Left lung (tissue), 10 donors: ENCODE results near the gene PRKN. TPM values are rescaled to one million over a fixed set of nuclear protein-coding genes. Genes with fewer than 3 reads are reported as not detected.
A peak's percentile ranks its signal among the peaks of the same experiment; 100 is the strongest.

Source experiments
- ATAC-seq: fragments of 200-7000 bp; cut with Tn5 transposase; one replicate; pipeline ENCODE4 v1.9.1; 2020; ENCODE audit warnings: moderate library complexity
- DNase-seq, 4 donors: peaks; one replicate each; pipeline ENCODE4 v3.0.0-alpha.2; 2013 to 2020
- H3K27ac ChIP-seq, 2 donors: fragments of 200-600 bp; sonication (generic) in 1 of 2; one replicate each; pipeline versions ENCODE4 v1.5.0 to v1.8.0; 2020 to 2021
- H3K27me3 ChIP-seq, 2 donors: fragments of 200-600 bp; sonication (generic) in 1 of 2; one replicate each; pipeline versions ENCODE4 v1.5.0 to v1.8.0; 2020 to 2021
- H3K36me3 ChIP-seq, 2 donors: fragments of 200-600 bp; sonication (generic) in 1 of 2; one replicate each; pipeline versions ENCODE4 v1.5.0 to v1.8.0; 2020 to 2021
- H3K4me1 ChIP-seq, 2 donors: fragments of 200-600 bp; one replicate each; pipeline ENCODE4 v1.8.0; 2021
- H3K4me3 ChIP-seq, 2 donors: fragments of 200-600 bp; sonication (generic) in 1 of 2; one replicate each; pipeline versions ENCODE4 v1.5.0 to v1.8.0; 2020 to 2021; ENCODE audit warnings: mild to moderate bottlenecking in 1 of 2
- H3K9me3 ChIP-seq, 2 donors: fragments of 200-600 bp; sonication (generic) in 1 of 2; one replicate each; pipeline versions ENCODE4 v1.5.0 to v1.8.0; 2020 to 2021
- CTCF ChIP-seq, 2 donors: fragments of 200-600 bp; sonication (generic) in 1 of 2; IDR thresholded peaks; one replicate each; pipeline versions ENCODE4 v1.5.0 to v1.8.0; 2021; ENCODE audit warnings: antibody characterized with exemption in 2 of 2
- intact Hi-C, 2 donors: fragments of 100-400 bp; cut with DNase I; formaldehyde crosslinking; loops; one replicate each; pipeline versions ENCODE4 v1.11.2 to v1.14.2; 2022
- polyA plus RNA-seq, 6 donors: library from polyadenylated mRNA; unstranded; fragments of 120-200 nt; gene quantifications; one replicate each; pipeline ENCODE4 v1.2.1, GENCODE V29; 2013; ENCODE audit not compliant: insufficient read length in 6 of 6
- total RNA-seq, 2 donors: library from RNA; stranded (reverse); fragmentation: NEBNext Ultra II Directional; extraction: Animal tissue kit (Norgen Biotek cat#: 25700); gene quantifications; one replicate each; pipeline ENCODE4 v1.2.1, GENCODE V29; 2021
- donor health status: DM: no; HTN: yes; CAD: no.
- donor health status: DM: no; HTN: no; CAD: no.

PRKN gene
- total and polyA plus RNA-seq, 8 donors = 1.9 to 4.3 (median 2.5) TPM

- ATAC-seq (no peak), DNase-seq (peak in 2 of 4 donors; percentile 17 to 29)
- no peak for TF ChIP-seq CTCF (IDR thresholded peaks at IDR 0.05)
- no peak overlapping the region for H3K4me3 ChIP-seq
- no peaks in the 10 kb centered on the region for H3K27me3 ChIP-seq
- H3K27ac ChIP-seq = no peak overlapping the region
- no peaks in the 10 kb centered on the region for H3K9me3 ChIP-seq
- no peaks in the 10 kb centered on the region for H3K36me3 ChIP-seq
- intact Hi-C loops = no loop called here
- no peaks in the 10 kb centered on the region for H3K4me1 ChIP-seq
Measured at GRCh38 chr6:162294029-162294428, 433.5 kb downstream of the PRKN start.

- Histone ChIP-seq H3K27me3 (no peaks in the 10 kb centered on the region), H3K27ac (no peak overlapping the region), H3K36me3 (no peaks in the 10 kb centered on the region), H3K4me1 (no peaks in the 10 kb centered on the region), H3K9me3 (peaks cover 0 to 2% of the 10 kb centered on the region in 2 donors), H3K4me3 (no peak overlapping the region)
- no peak for TF ChIP-seq CTCF (IDR thresholded peaks at IDR 0.05)
- DNase-seq (no peak), ATAC-seq (no peak)
- intact Hi-C loops = no loop called here
Measured at GRCh38 chr6:162292915-162293314, 434.7 kb downstream of the PRKN start.

- ATAC-seq = no peak
- Histone ChIP-seq H3K27ac (no peak overlapping the region), H3K4me3 (no peak overlapping the region), H3K36me3 (no peaks in the 10 kb centered on the region), H3K27me3 (no peaks in the 10 kb centered on the region), H3K4me1 (no peaks in the 10 kb centered on the region), H3K9me3 (peaks cover 0 to 5% of the 10 kb centered on the region in 2 donors)
- intact Hi-C loops = no loop called here
- DNase-seq = peak in 2 of 4 donors; percentile 44 to 64
- TF ChIP-seq CTCF (IDR thresholded peaks at IDR 0.05) = no peak
Measured at GRCh38 chr6:162290846-162291465, 436.6 kb downstream of the PRKN start.

- Histone ChIP-seq H3K27me3 (no peaks in the 10 kb centered on the region), H3K4me3 (no peak overlapping the region), H3K36me3 (no peaks in the 10 kb centered on the region), H3K4me1 (no peaks in the 10 kb centered on the region), H3K9me3 (peaks cover 0 to 5% of the 10 kb centered on the region in 2 donors), H3K27ac (no peak overlapping the region)
- intact Hi-C loops = no loop called here
- TF ChIP-seq CTCF (IDR thresholded peaks at IDR 0.05) = no peak
- ATAC-seq = no peak
- no peak for DNase-seq
Measured at GRCh38 chr6:162289972-162290371, 437.6 kb downstream of the PRKN start.

- no peak for TF ChIP-seq CTCF (IDR thresholded peaks at IDR 0.05)
- peaks cover 0 to 2% of the 10 kb centered on the region in 2 donors for H3K9me3 ChIP-seq
- ATAC-seq (no peak), DNase-seq (no peak)
- no peaks in the 10 kb centered on the region for H3K36me3 ChIP-seq
- H3K4me3 ChIP-seq = no peak overlapping the region
- intact Hi-C loops = no loop called here
- H3K27ac ChIP-seq = no peak overlapping the region
- H3K27me3 ChIP-seq = no peaks in the 10 kb centered on the region
- no peaks in the 10 kb centered on the region for H3K4me1 ChIP-seq
Measured at GRCh38 chr6:162273986-162274385, 453.6 kb downstream of the PRKN start.
